Measurements from ENCODE around the gene JTB.
A peak's percentile ranks its signal among the peaks of the same experiment; 100 is the strongest.

JTB gene

DNA sequence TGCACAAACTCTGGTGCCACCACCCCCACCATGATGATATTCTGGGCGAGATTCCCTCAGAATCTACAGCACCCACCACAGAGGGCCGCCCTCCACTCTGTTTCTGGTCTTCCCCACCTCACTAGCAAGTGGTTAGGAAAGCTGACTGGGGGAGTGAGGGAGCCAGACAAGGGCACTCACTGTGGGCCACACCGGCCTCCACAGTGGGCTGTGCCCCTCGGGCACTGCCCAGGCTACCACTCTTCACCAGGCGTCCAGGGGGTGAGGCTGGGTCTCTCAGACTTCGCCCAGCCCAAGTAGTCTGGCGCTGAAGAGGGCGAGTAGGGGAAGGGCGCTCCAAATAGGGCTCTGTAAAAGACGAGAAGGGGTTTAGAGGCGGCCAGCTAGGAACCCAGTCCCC, 43.5 kb downstream of the JTB start:
- DNase-seq: no peak

DNA sequence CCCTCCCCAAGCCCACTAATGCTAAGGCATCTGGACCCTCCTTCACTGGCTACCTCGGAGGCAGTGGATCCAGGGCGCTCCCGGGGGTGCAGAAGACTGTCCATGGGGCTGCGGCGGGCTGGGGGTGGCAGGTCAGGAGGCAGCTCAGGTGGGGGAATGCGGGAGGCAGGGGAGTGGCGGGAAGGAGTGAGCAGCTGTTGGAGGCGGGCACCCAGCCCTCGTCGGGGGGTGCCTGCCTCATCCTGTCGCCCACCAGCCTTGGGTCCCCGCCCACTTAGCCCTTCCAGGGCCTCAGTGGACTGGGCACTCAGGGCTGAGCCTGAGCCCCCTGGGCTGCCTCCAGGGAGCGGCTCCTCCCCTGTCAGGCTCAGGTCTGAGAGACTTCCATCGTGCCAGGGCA, 44.0 kb downstream of the JTB start:
- DNase-seq: no peak

DNA sequence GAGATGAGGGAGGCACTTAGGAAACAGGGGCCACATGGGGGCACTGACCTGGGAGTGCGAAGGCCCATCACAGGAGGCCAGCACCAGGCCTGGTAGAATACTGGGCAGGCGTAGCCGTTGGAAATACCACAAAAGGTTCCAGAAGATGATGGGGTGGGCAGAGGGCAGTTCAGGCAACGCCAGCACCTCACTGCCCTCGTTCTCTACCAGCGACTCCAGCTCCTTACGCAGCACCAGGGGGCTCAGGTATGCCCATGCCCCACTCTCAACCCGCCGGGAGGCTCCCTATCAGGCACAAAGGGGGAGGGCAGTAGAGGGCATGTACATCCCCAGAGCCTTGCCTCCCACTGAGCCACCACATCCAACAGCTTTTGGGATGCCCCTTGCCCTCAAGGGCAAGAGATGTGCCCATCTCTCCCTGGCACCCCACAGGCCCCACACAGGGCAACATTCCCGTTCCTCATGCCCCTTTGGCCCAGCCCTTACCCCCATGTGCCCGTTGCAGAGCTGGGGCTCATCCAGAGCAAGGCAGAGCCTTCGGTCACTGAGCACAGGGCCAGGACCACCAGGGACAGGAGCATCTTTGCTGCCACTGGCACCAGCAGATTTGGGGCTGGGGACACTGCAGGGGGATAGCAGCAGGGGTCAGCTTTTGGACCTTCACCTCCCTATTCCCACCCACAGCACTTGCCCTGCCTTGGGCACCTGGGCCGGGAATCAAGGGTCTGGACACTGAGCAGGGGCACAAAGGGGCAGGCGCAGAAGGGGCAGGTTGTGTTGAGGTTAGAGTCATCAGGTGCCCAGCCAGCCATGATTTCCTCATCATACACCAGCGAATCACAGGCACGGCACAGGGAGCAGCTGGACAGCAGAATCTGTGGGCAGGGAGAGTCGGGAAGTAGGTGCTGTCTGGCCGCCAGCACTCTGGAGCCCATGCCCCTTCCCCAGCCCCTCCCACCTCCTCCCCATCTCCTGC, 45.0 kb downstream of the JTB start:
- DNase-seq: no peak

DNA sequence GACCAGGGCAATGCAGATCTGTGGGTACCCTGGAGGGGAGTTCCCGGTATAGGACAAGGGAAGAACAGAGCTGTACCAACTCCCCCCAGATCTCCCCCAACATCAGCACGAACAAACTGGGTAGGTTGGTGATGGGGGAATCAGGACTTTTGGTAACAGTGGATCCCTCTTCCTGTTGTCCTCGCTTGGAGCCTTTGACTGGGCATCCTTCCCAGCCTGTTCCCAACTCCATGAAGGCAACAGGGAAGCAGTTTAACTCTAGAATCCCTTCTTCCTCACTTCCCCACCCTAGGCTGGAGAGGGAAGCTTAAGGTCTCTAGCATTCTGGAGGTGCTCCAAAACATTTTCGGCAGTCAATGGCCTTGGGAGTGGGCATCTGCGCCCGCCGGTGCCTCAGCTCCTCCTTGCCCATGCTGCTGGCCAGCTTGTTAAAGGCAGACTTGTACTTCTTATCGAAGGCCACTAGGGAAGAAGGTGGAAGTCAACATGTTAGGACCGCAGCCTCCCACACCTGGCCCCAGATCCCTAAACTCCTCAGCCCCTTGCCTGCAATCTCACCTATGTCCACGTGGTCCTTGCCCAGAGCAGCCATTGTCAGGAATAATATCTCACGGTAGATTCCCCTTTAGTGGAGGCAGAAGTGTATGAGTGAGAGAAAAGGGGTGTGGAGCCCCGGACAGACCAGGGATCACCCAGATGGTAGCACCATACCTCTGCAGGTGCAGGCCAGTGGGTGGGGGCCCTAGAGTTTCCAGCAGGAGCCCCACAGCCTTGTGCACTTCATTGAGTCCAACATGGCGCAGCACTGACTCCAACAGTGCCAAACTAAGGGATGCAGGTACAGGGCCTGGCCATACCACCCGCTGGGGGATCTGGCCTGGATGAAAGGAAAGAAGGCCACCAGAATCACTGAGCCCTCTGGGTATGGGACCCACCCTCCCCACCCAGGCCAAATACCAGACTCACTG, 47.2 kb downstream of the JTB start:
- peak in 1 of 56 donors; percentile 30 for DNase-seq

DNA sequence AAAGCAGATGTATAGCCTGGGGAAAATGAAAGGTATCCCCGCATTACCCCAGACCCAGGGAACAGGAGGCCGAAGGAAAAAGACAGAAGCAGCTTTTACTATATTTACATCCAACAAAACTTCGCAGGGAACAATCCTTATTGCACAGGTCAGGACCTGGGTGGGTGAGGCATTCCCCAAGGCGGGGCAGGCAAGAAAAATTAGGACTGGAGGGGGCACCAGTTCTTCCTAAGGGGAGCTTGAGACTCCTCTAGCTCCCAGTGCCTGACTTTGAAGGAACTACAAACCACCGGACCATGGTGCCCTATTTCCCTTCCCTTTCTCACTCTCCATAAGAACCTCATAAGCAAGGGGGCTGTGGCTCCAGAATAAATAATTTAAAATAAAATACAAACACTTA, 48.0 kb downstream of the JTB start:
- DNase-seq: peak in 1 of 56 donors; percentile 30

DNA sequence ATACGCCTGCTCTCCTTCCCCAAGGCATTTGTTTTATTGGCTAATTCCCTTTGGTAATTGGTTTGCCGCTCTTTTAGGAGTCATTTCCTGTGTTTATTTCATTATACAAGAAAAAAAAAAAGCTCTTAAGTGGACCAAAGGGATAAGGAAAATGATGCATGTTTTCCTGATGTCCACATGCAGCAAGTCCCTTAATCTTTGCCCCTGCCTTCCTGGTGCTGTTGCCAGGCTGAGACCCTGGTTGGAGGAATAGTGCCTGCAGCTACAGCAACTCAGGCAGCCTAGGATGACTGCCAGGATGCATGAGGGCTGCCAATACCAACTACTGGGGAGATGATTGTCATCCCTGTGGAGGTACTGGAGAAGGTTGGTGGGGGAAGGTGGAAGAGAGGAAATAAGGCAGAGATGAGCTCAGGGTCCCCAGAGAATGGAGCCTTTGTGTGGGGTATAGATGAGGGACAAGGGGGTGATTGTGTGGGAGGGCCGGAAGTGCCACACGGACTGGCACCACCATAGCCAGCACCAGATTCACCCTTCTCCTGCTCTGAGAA, 48.6 kb downstream of the JTB start:
- peak in 51 of 56 donors; percentile 14 to 87 (median 65) for DNase-seq

DNA sequence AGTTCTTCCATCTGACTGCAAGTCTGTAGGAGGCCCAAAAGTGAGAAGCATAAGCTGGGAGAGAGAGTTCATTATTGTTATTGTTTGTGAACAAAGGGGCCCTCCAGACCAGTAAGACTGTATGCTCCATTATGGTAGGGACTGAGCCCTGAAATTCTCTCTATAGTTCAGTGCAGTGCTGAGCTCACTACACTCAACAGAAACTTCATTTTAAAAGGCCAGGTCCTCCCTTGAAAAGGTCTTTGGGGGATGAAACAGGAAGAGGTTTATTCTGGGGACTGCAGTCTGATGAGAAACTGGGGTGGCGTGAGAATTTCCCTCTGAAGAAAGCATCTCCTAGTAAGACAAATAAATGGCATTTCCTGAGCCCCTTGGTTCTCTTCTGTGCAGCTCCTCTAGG, 49.2 kb downstream of the JTB start:
- DNase-seq: peak in 1 of 56 donors; percentile 23

- no peak for DNase-seq
Observed at GRCh38 chr1:153926405-153926804, 51.1 kb downstream of the JTB start.
